Right lung (tissue), 5 donors: ENCODE data around the gene TRMT2A. TPM values are rescaled to one million over a fixed set of nuclear protein-coding genes. Genes with fewer than 3 reads are reported as not detected.

Source experiments
- DNase-seq, 2 donors: peaks; one replicate each; pipeline ENCODE4 v3.0.0-alpha.2; 2013
- polyA plus RNA-seq, 5 donors: library from polyadenylated mRNA; unstranded; fragments of 120-200 nt; gene quantifications; one replicate each; pipeline versions ENCODE4 v1.2.1 to v1.2.3, GENCODE V29; 2013; ENCODE audit warnings: inconsistent platforms in 1 of 5, low replicate concordance in 1 of 5; ENCODE audit not compliant: insufficient read length in 5 of 5, insufficient read depth in 1 of 5

The TRMT2A gene
- polyA plus RNA-seq, 5 donors: 28.8 to 64.0 (median 46.4) TPM

- no peak for DNase-seq
Observed at GRCh38 chr22:20150381-20151275, 33.6 kb upstream of the TRMT2A start, which contains the start of gene CCDC188. TSS of gene CCDC188 (minus strand) at chr22:20151055. CDS start at chr22:20150986, 69 bp downstream.

- DNase-seq: no peak
Observed at GRCh38 chr22:20149257-20150250, 32.5 kb upstream of the TRMT2A start.

GRCh38 chr22:20148414-20148813 is 31.4 kb upstream of the TRMT2A start:
- no peak for DNase-seq

- no peak for DNase-seq
Observed at GRCh38 chr22:20147237-20147988, 30.4 kb upstream of the TRMT2A start.

- no peak for DNase-seq
Observed at GRCh38 chr22:20146777-20147176, 29.8 kb upstream of the TRMT2A start.

- DNase-seq: no peak
Observed at GRCh38 chr22:20145832-20146223, 28.8 kb upstream of the TRMT2A start.

- DNase-seq: no peak
Observed at GRCh38 chr22:20145206-20145831, 28.3 kb upstream of the TRMT2A start.

- DNase-seq: no peak
Observed at GRCh38 chr22:20143883-20144665, 27.0 kb upstream of the TRMT2A start.

GRCh38 chr22:20142711-20143621 is 25.9 kb upstream of the TRMT2A start:
- no peak for DNase-seq

- DNase-seq: no peak
Observed at GRCh38 chr22:20141186-20142077, 24.4 kb upstream of the TRMT2A start.

GRCh38 chr22:20140521-20140964 is 23.5 kb upstream of the TRMT2A start:
- no peak for DNase-seq

- DNase-seq: no peak
Observed at GRCh38 chr22:20140107-20140445, 23.1 kb upstream of the TRMT2A start.

GRCh38 chr22:20139391-20140106 is 22.5 kb upstream of the TRMT2A start:
- no peak for DNase-seq

GRCh38 chr22:20138868-20139267 is 21.8 kb upstream of the TRMT2A start:
- DNase-seq: no peak

- DNase-seq: no peak
Observed at GRCh38 chr22:20138417-20138738, 21.4 kb upstream of the TRMT2A start.

- DNase-seq: no peak
Observed at GRCh38 chr22:20137671-20138416, 20.8 kb upstream of the TRMT2A start.

GRCh38 chr22:20137113-20137512 is 20.1 kb upstream of the TRMT2A start:
- no peak for DNase-seq
